Activated CD8-positive, alpha-beta memory T cell treated with anti-CD3 and anti-CD28 coated beads for 48 hours (primary cell): Measurements from ENCODE around the gene UBA7.
A peak's percentile ranks its signal among the peaks of the same experiment; 100 is the strongest.

Source experiments
- DNase-seq, 3 experiments: peaks; one replicate each; pipeline ENCODE4 v3.0.0-alpha.2; 2020; ENCODE audit warnings: low read depth in 2 of 3, low spot score in 2 of 3

UBA7 gene

DNA sequence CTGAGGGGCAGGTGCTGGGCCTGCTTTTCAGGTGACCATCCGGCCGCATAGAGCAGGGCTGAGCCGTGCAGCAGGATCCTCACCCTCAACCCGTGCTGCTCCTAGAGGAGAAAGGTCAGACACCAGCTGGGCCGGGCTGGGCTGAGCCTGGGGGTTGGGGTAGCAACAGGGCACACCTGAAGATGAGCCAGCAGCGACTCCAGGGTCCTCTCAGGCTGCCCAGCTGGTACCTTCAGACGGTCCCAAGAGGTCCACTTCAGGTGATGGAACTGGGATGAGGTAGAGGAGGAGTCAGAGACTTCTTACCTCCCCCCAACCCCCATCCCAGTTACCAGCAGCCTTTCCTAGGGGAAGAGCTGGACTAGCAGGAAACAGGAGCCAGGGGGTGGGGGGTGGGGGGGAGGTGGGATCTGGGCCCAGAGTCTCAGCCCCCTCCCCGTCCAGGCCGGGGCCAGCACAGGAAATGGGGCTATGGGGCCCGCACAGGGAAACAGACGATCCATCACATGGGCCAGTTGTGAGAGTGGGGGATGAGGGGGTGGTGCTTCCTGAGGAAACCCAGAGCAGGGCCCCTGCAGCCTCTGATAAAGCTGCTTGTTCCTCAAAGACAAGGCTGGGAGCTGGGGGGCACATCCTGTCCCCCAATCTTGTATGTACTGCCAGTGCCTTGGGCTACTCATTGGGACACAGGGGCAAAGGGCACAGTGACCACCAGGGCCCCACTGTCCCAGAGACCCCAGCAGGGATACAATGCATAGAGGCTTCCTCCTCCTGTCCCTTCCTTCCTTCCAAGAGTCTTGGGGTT lies 7.7 kb downstream of the UBA7 start:
- DNase-seq = no peak

DNA sequence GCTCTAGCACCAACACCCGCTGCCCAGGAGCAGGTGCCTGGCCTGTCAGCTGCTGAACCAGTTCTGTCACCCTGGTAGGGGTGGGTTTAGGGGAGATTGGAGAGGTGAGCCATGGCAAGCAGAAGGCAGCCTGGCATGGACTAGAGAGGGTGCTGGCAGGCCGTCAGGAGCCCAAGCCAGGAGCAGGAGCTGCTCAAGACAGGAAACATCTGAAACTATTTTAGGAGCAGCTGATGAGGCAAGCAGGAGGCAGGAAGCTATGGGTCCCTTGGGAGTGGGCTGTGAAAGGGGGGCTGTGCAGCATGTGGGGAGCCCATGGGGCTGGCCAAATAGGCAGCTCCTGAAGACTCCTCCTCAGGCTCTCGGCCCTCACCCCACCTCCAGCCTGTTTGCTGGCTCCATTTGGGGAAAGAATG lies 8.4 kb downstream of the UBA7 start:
- no peak for DNase-seq

DNA sequence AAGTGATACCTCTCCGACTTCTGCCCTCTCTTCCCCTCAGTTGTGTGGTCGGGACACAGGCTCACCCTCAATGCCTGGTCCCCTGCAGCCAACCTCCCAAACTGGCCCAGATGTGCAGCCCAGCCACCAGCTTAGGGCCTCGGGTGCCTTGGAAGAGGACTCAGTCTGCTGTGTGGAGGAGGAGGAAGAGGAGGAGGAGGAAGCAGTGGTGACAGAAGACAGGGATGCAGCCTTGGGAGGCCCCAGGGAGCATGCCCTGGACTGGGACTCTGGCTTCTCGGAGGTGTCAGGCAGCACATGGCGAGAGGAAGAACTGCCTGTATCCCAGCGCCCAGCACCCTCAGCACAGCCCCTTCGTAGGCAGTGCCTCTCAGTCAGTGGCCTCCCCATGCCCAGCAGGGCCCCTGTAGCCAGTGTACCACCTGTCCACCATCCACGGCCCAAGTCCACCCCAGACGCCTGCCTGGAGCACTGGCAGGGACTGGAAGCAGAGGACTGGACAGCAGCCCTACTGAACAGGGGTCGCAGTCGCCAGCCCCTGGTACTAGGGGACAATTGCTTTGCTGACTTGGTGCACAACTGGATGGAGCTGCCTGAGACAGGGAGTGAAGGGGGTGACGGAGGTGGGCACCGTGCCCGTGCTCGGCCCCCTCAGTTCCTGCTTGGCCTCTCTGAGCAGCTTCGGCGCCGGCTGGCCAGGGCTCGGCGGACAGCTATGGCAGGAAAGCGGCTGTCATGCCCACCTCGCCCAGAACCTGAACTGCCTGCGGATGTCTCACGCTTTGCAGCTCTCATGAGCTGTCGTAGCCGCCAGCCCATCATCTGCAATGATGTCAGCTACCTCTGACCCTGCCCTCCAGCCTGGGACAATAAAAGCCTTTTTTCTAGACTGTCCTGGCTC lies 9.4 kb downstream of the UBA7 start:
- DNase-seq = no peak

- DNase-seq = no peak
These were observed 10.2 kb downstream of the UBA7 start for GRCh38 chr3:49803465-49804140.

GRCh38 chr3:49802719-49803464 lies 10.9 kb downstream of the UBA7 start, which contains the start of gene INKA1:
Gene INKA1 (plus strand): TSS chr3:49803261. CDS start chr3:49803393, 132 bp downstream.
- peak; percentile 66 to 79 (median 78) for DNase-seq

- no peak for DNase-seq
These were observed 12.6 kb downstream of the UBA7 start for GRCh38 chr3:49801160-49801559.

GRCh38 chr3:49799761-49800160 lies 14.0 kb downstream of the UBA7 start, which contains the start of gene CDHR4:
Gene CDHR4 (minus strand): TSS chr3:49799873. CDS start chr3:49799812, 61 bp downstream.
- DNase-seq = no peak

DNA sequence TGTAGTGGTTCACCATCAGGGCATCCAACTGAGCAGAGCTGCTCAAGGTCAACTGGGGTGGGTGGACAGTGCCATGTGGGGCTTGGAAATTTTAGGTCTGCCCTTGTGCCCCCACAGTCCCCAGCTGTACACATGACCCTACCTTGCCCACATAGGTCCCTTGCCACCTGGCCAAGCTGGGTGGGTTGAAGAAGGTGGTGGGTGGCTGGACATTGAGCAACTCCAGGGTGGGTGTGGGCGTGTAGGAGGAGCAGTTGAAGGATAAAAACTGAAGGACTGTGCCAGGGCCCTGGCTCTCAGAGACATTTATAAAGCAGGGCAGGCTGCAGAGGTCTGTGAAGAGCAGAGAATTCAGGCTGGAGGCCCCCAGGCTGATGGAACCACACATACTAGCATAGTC lies 14.6 kb downstream of the UBA7 start:
- DNase-seq = no peak

GRCh38 chr3:49794926-49795905 lies 18.5 kb downstream of the UBA7 start:
- no peak for DNase-seq

DNA sequence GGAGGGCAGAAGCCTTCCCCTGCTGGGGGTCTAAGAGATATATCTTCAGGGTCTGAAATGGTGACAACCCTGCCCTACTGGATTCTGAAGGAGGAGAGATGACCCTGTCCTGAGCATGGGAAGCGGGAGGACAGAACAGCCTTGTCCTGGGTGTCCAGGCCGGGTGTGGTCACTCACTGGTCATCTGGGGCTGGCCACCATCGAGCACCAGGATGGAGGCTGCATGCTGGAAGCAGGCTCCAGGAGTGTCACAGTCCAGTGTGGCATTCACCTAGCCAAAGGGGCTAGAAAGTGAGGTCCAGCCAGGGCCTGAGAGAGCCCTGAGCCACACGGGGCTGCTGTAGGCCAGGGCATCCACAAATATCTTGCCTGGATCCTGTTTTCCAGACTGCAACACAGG lies 19.3 kb downstream of the UBA7 start:
- DNase-seq = no peak

- DNase-seq = no peak
These were observed 20.2 kb downstream of the UBA7 start for GRCh38 chr3:49793486-49794085.

DNA sequence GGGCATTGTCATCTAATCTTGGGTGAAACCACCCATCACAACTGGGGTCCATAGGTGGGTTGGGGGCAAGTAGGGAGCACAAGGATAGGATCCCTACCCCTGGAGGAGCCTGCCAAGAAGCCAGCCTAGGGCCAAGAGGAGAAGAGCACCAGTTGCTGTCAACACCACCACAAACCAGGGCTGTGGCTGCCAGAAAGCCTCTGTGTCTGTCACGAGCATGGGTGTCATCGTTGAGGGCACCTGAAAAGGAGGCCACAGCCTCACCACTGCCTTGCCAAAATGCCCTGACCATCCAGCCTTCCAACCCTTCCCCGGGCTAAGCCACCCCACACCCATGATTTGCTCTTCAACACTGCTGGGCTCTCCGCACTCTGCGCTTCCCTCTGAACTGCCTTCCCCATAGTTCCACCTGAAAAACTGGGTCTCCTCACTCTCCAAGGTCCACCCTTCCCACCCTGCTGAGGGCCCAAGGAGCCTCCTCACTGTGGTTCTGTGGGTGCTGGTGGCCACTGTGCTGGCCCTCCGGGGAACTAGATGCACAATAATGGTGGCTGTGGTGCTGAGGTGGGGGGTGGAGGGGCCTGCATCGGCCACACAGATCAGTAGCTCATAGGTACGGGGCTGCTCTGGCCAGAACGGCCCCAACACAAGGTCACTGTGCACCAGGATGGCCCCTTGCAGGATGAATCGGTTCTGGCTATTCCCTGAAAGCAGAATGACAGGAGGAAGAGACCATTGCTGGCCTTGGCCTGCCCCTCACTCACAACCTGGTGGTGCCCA lies 21.2 kb downstream of the UBA7 start:
- no peak for DNase-seq

GRCh38 chr3:49791571-49791970 lies 22.2 kb downstream of the UBA7 start:
- DNase-seq = no peak

DNA sequence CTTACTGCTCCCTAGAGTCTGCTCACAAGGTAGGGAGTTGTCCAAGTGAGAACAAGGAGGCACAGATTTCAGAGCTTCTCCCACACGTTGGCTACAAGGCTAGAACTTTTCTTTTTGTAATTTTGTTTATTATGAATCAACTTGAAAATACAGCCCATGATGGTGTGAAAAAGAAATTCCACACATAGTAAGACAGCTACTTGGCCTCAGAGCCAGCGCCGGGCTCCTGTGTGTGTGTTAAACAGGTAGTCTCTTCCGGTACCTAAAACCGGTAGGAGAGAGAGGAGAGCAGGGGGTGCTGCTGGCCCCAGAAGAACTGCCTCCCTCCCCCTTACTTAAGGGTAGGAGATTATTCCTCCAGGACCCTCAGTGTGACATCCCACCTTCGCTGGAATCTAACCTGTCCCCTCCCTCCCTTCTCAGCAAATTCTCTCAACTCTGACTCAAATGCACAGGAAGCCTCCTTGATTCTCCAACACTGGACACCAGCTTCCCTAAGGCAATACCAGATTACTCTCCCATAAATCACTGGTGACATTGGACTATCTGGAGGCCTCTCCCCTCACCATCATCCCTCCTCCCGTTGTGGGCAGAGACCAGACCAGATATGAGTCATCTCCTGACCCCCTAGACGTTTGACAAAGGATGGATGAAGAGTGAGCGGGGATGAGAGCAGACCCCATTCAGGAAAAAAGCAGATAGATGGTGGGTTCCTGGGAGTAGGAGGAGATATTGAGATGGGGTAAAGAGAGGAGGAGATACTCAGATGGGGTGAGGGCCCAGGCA lies 22.9 kb downstream of the UBA7 start:
- DNase-seq = no peak

DNA sequence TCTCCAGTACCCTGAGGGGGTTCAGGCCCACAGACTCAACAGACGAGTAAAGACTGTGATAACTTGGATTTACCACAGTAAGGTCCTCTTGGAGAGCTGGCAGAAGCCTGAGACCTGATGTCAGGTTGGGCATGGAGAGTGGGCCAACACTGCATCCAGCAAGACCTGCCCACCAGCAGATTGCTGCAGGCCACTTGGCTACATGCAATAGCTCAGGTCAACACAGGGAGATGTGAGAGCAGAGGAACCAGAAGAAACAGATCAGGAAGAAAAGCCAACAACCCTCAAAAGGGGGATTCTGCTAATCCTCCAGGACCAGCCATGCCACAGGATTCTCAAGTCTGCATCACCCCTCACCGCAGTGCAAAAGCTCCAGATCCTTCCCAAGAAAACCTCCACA lies 25.7 kb downstream of the UBA7 start:
- DNase-seq = no peak

DNA sequence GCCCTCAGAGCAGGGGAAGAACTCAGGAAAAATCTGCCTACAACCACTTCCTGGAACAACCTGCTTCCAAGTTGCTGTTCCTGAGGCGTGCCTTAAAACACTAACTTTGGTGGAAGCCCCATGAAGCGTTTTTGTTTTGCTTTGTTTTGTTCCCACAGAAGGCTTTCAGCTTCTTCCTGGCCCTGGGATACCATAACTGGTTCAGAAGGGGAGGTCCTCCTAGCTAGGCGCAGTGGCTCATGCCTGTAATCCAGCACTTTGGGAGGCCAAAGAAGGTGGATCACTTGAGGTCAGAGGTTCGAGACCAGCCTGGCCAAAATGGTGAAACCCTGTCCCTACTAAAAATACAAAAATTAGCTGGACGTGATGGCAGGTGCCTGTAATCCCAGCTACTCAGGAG lies 26.2 kb downstream of the UBA7 start:
- DNase-seq = no peak

- no peak for DNase-seq
These were observed 26.6 kb downstream of the UBA7 start for GRCh38 chr3:49787182-49787464.
